Activated CD4-positive, CD25-positive, alpha-beta regulatory T cell (primary cell): Measurements from ENCODE around the gene NFKBIL1.
A peak's percentile ranks its signal among the peaks of the same experiment; 100 is the strongest.
"Not testable (repeated sequence)": the region's sequence is repeated elsewhere in the genome, so short reads cannot be mapped to it uniquely, and the experiment has no call there.

Source experiments
- DNase-seq, 4 experiments: peaks; one replicate each; lab custom pipeline; 2025; lab: John Stamatoyannopoulos, UW

Gene NFKBIL1

GRCh38 chr6:31580807-31581433 is 33.5 kb downstream of the NFKBIL1 start:
- DNase-seq = peak; percentile 77 to 89 (median 87)

- DNase-seq = no peak
Observed at GRCh38 chr6:31581434-31582229, 34.2 kb downstream of the NFKBIL1 start.

- peak in 3 of 4 experiments; percentile 25 to 72 (median 66) for DNase-seq
Observed at GRCh38 chr6:31582230-31582643, 34.8 kb downstream of the NFKBIL1 start, which contains the start of gene LTB. Gene LTB (minus strand): TSS chr6:31582424. CDS start chr6:31582417, 7 bp downstream.

GRCh38 chr6:31585491-31585890 is 38.1 kb downstream of the NFKBIL1 start:
- DNase-seq = no peak

- DNase-seq = no peak
Observed at GRCh38 chr6:31586008-31586407, 38.6 kb downstream of the NFKBIL1 start, which contains the start of gene LST1. Gene LST1 (plus strand): TSS chr6:31586277. CDS start chr6:31587300, 1,023 bp downstream.

GRCh38 chr6:31586599-31587281 is 39.3 kb downstream of the NFKBIL1 start:
- DNase-seq = peak in 1 of 4 experiments; percentile 8

- DNase-seq = no peak
Observed at GRCh38 chr6:31587791-31588777, 40.7 kb downstream of the NFKBIL1 start.

- DNase-seq = no peak
Observed at GRCh38 chr6:31588871-31589650, 41.7 kb downstream of the NFKBIL1 start.

GRCh38 chr6:31590691-31591090 is 43.3 kb downstream of the NFKBIL1 start:
- DNase-seq = not testable (repeated sequence)

- DNase-seq = no peak
Observed at GRCh38 chr6:31592396-31592771, 45.0 kb downstream of the NFKBIL1 start.

- DNase-seq = no peak
Observed at GRCh38 chr6:31597006-31597405, 49.6 kb downstream of the NFKBIL1 start.

GRCh38 chr6:31607317-31607716 is 59.9 kb downstream of the NFKBIL1 start:
- DNase-seq = no peak
